Measurements from ENCODE around the gene MRPL49.

The MRPL49 gene

GRCh38 chr11:65121865-65122696 is at the start of gene MRPL49, which contains the start of gene FAU:
Gene MRPL49, plus strand, starts transcription at chr11:65122321. Its CDS starts 26 bp downstream, at chr11:65122347.
Gene FAU, minus strand, starts transcription at chr11:65122134. Its CDS starts 321 bp downstream, at chr11:65121813.
- peak; percentile 98 to 99 for DNase-seq

GRCh38 chr11:65072631-65072966 is 49.5 kb upstream of the MRPL49 start:
- no peak for DNase-seq

GRCh38 chr11:65077451-65077850 is 44.7 kb upstream of the MRPL49 start:
- no peak for DNase-seq

- DNase-seq = peak; percentile 78 to 81
Observed at GRCh38 chr11:65078151-65078550, 44.0 kb upstream of the MRPL49 start.

GRCh38 chr11:65078786-65079342 is 43.3 kb upstream of the MRPL49 start:
- DNase-seq = no peak

- DNase-seq = peak in 1 of 2 experiments; percentile 29
Observed at GRCh38 chr11:65083134-65083833, 38.8 kb upstream of the MRPL49 start.

GRCh38 chr11:65083834-65084597 is 38.1 kb upstream of the MRPL49 start, which contains the start of the genes CDCA5 and ZFPL1:
Gene CDCA5, minus strand, starts transcription at chr11:65084040. Its CDS starts 62 bp downstream, at chr11:65083978.
Gene ZFPL1, plus strand, starts transcription at chr11:65084222. Its CDS starts 477 bp downstream, at chr11:65084699.
- DNase-seq = peak; percentile 97 to 98

- DNase-seq = no peak
Observed at GRCh38 chr11:65084598-65085375, 37.3 kb upstream of the MRPL49 start.

- no peak for DNase-seq
Observed at GRCh38 chr11:65085446-65085845, 36.7 kb upstream of the MRPL49 start.

GRCh38 chr11:65086809-65087208 is 35.3 kb upstream of the MRPL49 start:
- no peak for DNase-seq

- DNase-seq = no peak
Observed at GRCh38 chr11:65087216-65087615, 34.9 kb upstream of the MRPL49 start.

- DNase-seq = no peak
Observed at GRCh38 chr11:65087827-65088226, 34.3 kb upstream of the MRPL49 start.

- no peak for DNase-seq
Observed at GRCh38 chr11:65089621-65090020, 32.5 kb upstream of the MRPL49 start.

- DNase-seq = no peak
Observed at GRCh38 chr11:65090628-65091027, 31.5 kb upstream of the MRPL49 start.

- no peak for DNase-seq
Observed at GRCh38 chr11:65095427-65095826, 26.7 kb upstream of the MRPL49 start.

GRCh38 chr11:65095974-65096806 is 25.9 kb upstream of the MRPL49 start, which contains the start of gene VPS51:
Gene VPS51, plus strand, starts transcription at chr11:65096214. Its CDS starts 37 bp downstream, at chr11:65096251.
- peak; percentile 89 to 90 for DNase-seq

GRCh38 chr11:65096926-65097325 is 25.2 kb upstream of the MRPL49 start:
- DNase-seq = no peak

- DNase-seq = no peak
Observed at GRCh38 chr11:65100674-65101350, 21.3 kb upstream of the MRPL49 start.

- no peak for DNase-seq
Observed at GRCh38 chr11:65102142-65103095, 19.7 kb upstream of the MRPL49 start.

All from activated T-cell treated with anti-CD3 and anti-CD28 coated beads, Interleukin-2, amount 50 U/mL, for 48 hours (primary cell).